Measurements from ENCODE around the gene MS4A4E.
"Not testable (repeated sequence)": the region's sequence is repeated elsewhere in the genome, so short reads cannot be mapped to it uniquely, and the experiment has no call there.

Gene MS4A4E

DNA sequence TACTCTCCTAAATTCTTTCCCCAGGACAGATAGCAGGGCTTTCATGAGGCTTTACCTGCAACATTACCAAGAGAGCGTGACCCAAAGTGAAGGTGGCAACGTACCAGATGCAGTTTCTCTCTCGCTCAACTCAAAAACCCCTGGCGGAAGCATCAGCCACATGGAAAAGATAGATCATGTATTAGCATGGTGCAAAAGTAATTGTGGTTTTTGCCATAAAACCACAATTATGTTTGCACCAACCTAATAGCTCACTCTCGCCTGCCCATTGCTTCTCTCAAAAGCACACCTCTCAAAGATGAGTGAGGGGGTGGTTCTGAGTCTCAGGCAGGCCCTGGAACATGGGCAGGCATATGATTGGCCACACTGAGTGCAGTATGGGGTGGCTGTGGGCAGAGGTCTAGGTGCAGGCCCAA is 67.1 kb downstream of the MS4A4E start:
- DNase-seq (ENCODE audit: low read depth in 2 of 2) = no peak

- no peak for DNase-seq (ENCODE audit: low read depth in 2 of 2)
Observed at GRCh38 chr11:60172011-60172410, 70.9 kb downstream of the MS4A4E start.

GRCh38 chr11:60170566-60170965 is 72.4 kb downstream of the MS4A4E start:
- DNase-seq (ENCODE audit: low read depth in 2 of 2) = no peak

DNA sequence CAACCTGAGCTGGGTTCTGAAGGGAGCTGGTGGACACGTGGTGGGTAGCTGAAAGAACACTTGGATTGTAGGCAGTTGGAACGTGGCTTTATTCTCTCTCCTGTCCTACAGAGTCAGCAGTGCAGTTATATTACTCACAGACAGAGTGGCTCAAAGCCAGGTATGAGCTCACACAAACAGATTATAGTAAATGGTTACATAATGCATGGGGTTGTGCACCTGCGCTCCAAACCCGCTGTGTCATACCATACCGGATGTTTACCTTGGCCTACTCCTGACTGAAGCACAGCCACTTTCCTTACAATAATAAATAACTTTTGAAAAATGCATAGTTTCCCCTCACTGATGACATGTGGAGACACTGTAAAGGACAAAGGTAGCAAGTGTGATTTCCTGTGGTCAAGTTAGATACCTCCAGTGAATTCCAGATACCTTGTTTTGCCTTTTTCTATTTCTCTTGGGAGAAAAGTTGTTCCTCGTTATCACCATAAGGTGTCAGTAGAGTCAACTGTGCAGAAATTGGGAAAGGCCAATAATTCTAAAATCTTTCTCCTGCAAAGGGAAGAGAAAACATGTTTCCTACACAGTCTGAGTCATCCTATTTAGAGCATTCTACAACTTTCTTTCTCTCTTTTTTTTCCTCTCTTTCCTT is 73.5 kb downstream of the MS4A4E start:
- DNase-seq (ENCODE audit: low read depth in 2 of 2) = no peak

GRCh38 chr11:60168306-60168705 is 74.6 kb downstream of the MS4A4E start:
- no peak for DNase-seq (ENCODE audit: low read depth in 2 of 2)

- no peak for DNase-seq (ENCODE audit: low read depth in 2 of 2)
Observed at GRCh38 chr11:60165951-60166350, 77.0 kb downstream of the MS4A4E start.

GRCh38 chr11:60165538-60165937 is 77.4 kb downstream of the MS4A4E start:
- DNase-seq (ENCODE audit: low read depth in 2 of 2) = no peak

- DNase-seq (ENCODE audit: low read depth in 2 of 2) = no peak
Observed at GRCh38 chr11:60164550-60165075, 78.3 kb downstream of the MS4A4E start.

DNA sequence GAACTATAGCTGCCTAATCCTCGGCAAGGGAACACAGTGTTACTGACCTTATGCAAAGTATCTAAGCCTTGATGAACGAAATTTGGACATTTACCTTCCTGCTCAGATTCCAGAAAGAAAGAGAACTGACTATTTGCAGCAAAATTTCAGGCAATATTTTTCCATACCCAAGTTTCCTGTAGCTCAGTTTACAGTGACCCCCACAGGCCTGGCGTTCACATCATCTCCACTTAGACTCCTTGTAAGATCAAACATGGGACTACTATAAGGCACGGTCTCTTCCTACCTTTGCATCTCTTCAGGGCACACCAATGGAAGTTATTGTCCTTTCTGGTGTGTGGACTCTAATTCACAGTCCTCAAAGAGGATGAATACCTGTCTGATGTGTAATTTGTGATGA is 81.2 kb downstream of the MS4A4E start:
- DNase-seq (ENCODE audit: low read depth in 2 of 2) = no peak

GRCh38 chr11:60161107-60161506 is 81.8 kb downstream of the MS4A4E start:
- DNase-seq (ENCODE audit: low read depth in 2 of 2) = no peak

GRCh38 chr11:60159868-60160267 is 83.1 kb downstream of the MS4A4E start:
- DNase-seq (ENCODE audit: low read depth in 2 of 2) = no peak

DNA sequence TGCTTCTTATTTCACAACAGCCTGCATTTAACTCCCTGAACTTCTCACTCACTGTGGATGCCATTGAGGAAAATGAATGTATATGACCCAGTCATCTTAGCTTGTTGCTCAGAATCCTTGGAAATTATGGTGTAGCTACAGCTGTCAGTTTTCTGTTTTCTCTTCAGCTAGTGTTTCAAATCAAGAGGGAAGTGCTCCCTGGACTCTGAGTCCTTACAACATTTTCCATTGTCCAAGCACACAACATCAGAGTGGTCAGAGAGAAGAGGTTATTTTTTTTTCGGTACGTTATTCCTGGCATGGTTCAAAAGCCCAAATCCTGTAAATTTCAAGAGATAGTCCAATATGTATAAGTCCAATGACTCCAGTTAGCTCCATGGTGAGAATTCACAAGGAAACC is 83.7 kb downstream of the MS4A4E start:
- DNase-seq (ENCODE audit: low read depth in 2 of 2) = no peak

DNA sequence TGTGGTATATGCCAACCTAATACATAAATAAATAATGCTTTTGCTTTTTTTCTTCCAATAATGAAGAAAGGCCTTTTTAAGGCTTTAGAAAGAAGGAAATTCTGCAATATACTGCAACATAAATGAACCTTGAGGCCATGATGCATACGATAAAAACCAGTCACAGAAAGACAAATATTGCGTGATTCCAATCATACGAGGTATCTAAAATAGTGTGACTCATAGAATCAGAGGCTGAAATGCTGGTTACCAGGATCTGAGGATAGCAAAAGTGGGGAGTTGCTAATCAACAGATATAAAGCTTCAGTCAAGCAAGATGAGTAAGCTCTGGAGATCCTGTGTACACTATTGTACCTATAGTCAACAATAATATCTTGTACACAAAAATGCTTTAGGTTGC is 84.3 kb downstream of the MS4A4E start:
- DNase-seq (ENCODE audit: low read depth in 2 of 2) = no peak

GRCh38 chr11:60155931-60156330 is 87.0 kb downstream of the MS4A4E start:
- DNase-seq (ENCODE audit: low read depth in 2 of 2) = no peak

- DNase-seq (ENCODE audit: low read depth in 2 of 2) = not testable (repeated sequence)
Observed at GRCh38 chr11:60152727-60153126, 90.2 kb downstream of the MS4A4E start.

DNA sequence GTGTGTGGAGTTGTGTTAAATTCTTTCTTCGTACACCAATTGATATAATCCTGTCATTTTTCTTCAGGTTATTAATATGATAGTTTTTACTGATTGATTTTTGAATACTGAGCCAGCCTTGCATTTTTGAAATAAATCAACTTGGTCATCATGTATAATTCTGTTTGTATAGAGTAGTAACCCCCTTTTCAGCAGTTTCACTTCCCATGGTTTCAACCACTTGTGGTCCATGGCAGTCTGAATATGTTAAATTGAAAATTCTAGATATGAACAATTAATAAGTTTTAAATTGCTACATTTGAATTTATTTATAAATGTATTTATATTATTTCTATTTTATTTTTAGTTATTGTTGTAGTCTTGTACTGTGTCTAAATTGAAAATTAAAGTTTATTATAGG is 92.7 kb downstream of the MS4A4E start:
- no peak for DNase-seq (ENCODE audit: low read depth in 2 of 2)
